HK-2 (cell line): Measurements from ENCODE around the gene COL6A1.
"Not testable (repeated sequence)": the region's sequence is repeated elsewhere in the genome, so short reads cannot be mapped to it uniquely, and the experiment has no call there.

Experiments used
- DNase-seq: peaks from one replicate; pipeline ENCODE4 v3.0.0-alpha.2; 2018; ENCODE audit not compliant: unreplicated experiment

Gene COL6A1

GRCh38 chr21:45994759-45995685, 13.5 kb downstream of the COL6A1 start:
- no peak for DNase-seq

DNA sequence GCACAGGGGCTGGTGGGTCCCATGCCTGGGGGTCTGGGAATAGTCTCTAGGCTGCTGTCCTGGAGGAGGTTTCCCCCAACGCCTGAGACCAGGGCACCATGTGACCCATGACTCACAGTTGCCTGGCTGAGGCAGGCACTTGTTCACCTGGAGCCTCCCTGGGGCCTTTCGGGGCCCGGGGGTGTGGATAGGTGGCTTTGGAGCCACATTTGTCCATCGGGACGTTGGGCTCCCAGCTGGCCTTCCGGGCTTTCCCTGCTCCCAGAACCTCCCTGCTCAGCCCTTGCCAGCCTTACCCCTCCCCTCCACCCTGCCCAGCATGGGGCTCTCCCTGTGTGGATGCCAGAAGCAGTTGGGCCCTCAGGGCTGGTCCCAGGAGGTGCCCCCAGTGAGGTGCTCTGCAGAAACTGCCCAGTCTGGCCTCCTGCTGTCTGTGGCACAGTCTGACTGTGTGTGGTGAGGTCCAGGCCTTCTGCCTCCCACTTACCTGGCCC, 14.2 kb downstream of the COL6A1 start:
- peak; percentile 41 for DNase-seq

DNA sequence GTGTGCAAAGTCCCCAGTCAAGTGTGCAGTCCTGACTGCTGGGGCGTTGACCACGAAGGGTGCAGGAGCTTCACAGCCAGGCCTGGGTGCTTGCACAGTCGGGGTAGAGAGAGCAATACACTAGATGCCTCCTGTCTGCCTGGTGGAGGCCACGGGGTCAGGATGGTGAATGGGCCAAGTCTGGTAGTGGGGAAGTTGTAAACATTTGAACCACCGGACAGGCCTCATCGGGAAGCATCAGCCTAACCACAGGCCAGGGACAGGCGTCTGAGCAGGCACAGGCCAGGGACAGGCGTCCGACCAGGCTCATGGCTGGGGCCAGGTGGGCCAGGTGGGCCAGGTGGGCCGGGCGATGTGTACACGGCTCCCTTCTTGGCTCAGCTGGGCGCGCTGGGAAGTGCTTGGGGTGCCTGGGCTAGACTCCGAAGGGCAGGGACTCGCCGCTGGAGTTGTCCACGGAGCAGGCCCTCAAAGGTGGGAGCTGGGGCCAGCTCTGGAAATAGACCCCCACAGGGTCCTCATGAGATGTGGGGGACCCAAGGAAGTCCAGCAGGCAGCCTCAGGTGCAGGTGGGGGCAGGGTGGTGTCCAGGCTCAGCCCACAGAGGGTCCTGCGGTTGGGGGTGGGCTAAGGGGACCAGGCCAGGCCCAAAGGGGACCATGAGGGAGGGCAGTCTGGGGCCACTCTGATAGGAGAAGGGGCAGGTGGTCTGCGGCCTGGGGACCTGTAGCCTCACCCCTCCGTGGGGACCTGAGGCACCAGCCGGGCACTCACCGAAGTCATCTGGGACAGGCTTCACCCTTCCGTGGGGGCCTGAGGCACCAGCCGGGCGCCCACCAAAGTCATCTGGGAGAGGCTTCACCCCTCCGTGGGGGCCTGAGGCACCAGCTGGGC, 15.0 kb downstream of the COL6A1 start:
- DNase-seq, result no peak

- no peak for DNase-seq
These were observed 15.6 kb downstream of the COL6A1 start for GRCh38 chr21:45997205-45997494.

DNA sequence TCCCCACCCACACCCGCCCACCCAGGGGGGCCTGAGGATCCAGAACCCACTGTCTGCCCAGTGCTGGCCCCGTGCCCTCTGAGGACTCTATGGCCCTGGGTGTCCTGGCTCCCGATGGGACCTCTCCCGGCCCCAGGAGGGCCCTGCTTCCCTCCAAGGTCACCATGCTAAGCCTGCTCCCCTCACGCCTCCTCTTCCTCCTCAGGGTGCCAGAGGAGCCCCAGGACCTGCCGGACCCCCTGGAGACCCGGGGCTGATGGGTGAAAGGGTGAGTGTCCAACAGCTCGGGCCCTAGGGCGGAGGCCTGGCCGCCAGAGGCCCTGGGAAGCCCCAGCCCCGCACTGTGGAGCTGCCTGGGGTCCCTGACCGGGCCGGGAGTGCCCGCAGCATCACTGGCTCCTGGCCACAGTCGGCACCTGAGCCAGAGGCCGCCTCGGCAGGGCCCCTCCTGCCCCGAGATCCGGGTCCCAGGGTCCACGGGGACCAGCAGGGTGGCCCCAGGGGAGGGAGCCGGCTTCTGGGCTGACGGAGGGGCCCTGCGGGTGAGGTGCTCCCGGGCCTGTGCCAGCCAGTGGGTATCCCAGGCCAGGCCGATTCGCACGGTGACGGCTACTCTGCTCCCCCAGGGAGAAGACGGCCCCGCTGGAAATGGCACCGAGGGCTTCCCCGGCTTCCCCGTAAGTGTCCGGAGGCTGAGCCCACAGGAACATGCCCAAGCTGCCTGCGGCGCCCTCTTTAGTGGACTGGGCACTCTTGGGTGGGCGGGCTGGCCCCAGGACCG, 16.1 kb downstream of the COL6A1 start:
- no peak for DNase-seq

DNA sequence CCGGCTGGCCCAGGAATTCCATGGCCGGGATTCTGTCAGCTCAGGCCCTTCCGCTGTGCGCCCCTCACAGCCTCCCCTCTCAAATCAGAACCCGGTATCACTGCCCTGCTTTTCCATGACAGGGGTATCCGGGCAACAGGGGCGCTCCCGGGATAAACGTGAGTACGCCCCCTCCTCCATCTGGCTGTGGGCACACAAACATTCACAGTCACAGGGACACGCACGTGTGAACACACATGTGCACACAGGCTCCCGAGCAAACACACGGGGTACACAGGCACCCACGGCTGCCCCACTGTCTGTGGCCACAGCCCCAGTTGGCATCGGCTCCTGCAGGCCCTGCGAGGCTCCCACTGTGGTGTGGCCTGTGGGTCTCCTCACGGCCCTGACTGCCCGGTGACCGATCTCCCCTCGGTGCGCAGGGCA, 16.7 kb downstream of the COL6A1 start:
- no peak for DNase-seq

DNA sequence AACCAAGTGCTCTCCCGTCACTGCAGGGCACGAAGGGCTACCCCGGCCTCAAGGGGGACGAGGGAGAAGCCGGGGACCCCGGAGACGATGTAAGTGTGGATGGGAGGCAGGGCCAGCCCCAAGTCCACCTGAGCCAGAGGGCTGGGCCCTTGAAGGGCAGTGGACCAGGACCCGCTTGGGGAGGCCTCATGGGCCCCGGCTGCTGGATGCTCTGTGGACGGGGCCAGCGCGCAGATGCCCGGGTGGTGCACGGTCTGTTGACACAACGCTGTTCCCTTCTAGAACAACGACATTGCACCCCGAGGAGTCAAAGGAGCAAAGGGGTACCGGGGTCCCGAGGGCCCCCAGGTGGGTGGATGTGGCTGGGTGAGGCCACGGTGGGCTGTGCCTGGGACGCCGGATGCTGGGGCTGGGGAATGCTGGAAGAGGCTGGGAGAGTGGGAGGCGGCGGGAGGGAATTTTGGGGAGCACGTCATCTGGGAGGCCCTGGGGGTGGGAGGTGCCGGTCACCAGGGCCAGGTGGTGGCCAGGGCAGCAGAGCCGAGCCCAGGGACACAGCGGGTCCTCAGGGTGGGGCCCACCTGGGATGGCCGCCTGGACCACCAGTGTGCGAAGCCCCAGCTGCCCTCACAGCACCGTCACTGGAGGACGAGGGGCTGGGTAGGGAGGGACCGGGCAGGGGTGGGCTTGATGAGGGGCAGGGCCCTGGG, 17.5 kb downstream of the COL6A1 start:
- no peak for DNase-seq

DNA sequence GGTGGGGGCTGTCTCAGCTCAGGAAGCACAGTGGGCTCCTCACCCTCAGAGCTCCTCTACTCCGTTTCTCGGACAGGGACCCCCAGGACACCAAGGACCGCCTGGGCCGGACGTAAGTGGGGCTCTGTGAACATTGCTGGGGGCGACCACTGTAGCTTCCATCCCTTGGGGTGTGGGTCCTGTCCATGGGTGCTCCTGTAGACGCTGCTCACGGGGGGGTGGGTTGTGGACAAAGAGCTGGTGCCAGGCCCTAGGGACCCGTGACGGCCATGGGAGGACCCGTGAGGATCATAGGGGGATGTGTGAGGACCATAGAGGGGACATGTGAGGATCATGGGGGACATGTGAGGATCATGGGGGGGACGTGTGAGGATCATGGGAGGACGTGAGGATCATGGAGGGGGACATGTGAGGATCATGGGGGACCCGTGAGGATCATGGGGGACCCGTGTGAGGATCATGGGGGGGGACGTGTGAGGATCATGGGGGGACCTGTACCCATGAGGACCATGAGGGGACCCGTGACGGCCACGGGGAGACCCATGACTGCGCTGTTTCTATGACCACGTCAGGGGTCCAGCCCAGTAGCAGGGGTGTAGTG, 18.1 kb downstream of the COL6A1 start:
- DNase-seq, result no peak

DNA sequence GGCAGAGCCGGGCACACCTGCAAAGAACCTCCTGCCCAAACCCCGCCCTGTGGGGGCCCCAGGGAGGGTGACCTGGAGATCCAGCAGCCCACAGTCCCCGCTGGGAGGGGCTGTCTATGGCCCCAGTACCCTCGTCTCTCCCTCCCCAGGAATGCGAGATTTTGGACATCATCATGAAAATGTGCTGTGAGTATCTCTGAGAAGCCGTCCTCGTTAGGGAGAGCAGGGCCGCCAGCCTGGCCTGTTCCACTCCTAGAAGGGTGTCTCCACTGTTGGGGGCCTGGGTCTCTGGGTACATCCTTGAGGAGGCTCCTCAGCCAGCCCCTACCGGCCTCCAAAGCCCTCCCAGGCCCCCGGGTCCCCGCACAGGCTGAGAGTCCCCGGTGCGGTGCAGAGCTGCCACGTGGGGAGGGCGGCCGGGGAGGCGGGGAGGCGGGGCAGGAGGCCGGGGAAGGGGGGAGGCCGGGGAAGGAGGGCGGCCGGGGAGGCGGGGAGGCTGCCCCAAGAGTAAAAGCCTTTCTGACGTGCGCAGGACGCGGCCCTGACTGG, 18.7 kb downstream of the COL6A1 start:
- no peak for DNase-seq

DNA sequence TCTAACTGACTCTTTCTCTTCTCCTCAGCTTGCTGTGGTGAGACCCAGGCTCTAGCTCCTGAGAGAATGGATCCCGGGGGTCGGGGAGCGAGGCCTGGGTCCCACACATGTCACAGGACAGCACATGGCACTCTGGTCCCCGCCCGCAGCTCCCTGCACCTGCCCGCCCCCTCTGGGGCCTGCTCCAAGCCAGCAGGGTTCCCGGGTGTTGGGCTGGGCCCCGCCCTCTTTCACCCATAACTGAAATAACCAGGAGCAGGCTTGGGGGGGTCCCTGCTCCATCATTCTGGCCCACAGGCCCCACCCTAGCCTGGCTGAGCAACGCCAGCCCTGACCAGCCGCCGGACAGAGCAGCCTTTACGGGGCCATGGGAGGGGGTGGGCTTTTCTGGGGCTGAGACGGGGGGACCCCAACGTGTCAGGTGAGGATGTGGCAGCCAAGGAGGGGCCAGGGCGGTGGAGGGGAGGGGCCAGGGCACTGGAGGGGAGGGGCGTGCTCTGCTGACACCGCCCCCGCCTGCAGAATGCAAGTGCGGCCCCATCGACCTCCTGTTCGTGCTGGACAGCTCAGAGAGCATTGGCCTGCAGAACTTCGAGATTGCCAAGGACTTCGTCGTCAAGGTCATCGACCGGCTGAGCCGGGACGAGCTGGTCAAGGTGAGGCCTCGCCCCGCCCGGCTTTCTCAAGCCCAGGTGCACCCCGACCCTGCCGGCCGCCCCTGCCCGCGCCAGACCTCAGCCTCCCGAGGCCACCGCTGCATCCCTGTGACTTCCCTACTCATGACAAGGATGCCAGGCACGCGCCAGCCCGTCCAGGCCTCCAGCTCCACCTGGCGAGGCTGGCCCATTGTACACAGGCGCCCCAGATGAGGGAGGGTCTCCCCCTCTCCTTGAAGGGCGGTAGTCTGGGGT, 19.4 kb downstream of the COL6A1 start:
- no peak for DNase-seq

DNA sequence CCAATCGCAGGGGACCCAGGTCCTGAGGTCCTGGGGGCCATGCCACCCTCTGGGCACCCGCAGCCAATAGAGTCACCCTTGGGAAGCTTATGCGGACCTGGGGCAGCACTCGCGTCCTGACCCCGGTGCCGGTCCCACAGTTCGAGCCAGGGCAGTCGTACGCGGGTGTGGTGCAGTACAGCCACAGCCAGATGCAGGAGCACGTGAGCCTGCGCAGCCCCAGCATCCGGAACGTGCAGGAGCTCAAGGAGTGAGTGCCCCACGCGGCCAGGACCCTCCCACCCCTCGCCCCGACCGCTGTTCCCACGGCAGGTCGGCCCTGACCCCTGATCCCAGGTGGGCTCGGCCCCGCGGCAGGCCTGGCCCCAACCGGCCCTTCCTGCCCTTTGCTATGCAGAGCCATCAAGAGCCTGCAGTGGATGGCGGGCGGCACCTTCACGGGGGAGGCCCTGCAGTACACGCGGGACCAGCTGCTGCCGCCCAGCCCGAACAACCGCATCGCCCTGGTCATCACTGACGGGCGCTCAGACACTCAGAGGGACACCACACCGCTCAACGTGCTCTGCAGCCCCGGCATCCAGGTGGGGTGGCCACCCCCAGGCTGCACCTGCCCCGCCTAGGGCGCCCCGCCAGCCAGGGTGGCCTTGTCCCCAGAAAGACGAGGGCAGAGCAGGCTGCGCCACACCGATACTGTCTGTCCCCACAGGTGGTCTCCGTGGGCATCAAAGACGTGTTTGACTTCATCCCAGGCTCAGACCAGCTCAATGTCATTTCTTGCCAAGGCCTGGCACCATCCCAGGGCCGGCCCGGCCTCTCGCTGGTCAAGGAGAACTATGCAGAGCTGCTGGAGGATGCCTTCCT, 20.5 kb downstream of the COL6A1 start:
- no peak for DNase-seq

- no peak for DNase-seq
These were observed 21.4 kb downstream of the COL6A1 start for GRCh38 chr21:46002841-46003574.

DNA sequence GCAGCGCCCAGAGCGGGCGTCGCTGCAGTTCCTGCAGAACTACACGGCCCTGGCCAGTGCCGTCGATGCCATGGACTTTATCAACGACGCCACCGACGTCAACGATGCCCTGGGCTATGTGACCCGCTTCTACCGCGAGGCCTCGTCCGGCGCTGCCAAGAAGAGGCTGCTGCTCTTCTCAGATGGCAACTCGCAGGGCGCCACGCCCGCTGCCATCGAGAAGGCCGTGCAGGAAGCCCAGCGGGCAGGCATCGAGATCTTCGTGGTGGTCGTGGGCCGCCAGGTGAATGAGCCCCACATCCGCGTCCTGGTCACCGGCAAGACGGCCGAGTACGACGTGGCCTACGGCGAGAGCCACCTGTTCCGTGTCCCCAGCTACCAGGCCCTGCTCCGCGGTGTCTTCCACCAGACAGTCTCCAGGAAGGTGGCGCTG, 22.0 kb downstream of the COL6A1 start:
- no peak for DNase-seq

DNA sequence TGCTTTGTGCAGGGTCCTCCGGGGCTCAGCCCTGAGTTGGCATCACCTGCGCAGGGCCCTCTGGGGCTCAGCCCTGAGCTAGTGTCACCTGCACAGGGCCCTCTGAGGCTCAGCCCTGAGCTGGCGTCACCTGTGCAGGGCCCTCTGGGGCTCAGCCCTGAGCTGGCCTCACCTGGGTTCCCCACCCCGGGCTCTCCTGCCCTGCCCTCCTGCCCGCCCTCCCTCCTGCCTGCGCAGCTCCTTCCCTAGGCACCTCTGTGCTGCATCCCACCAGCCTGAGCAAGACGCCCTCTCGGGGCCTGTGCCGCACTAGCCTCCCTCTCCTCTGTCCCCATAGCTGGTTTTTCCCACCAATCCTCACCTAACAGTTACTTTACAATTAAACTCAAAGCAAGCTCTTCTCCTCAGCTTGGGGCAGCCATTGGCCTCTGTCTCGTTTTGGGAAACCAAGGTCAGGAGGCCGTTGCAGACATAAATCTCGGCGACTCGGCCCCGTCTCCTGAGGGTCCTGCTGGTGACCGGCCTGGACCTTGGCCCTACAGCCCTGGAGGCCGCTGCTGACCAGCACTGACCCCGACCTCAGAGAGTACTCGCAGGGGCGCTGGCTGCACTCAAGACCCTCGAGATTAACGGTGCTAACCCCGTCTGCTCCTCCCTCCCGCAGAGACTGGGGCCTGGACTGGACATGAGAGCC, 22.7 kb downstream of the COL6A1 start:
- no peak for DNase-seq

DNA sequence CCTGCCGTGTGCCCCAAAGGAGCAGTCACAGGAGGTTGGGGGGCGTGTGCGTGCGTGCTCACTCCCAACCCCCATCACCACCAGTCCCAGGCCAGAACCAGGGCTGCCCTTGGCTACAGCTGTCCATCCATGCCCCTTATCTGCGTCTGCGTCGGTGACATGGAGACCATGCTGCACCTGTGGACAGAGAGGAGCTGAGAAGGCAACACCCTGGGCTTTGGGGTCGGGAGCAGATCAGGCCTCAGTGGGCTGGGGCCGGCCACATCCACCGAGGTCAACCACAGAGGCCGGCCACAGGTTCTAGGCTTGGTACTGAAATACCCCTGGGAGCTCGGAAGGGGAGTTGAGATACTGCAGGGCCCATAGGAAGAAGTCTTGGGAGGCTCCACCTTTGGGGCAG, 23.5 kb downstream of the COL6A1 start:
- DNase-seq, result no peak

- no peak for DNase-seq
These were observed 23.9 kb downstream of the COL6A1 start for GRCh38 chr21:46005481-46005881.

GRCh38 chr21:46005894-46006546, 24.4 kb downstream of the COL6A1 start:
- not testable (repeated sequence) for DNase-seq
